Skeletal muscle tissue (tissue), 4 donors: ENCODE measurements around the gene RNLS. TPM values are rescaled to one million over a fixed set of nuclear protein-coding genes. Genes with fewer than 3 reads are reported as not detected.
A peak's percentile ranks its signal among the peaks of the same experiment; 100 is the strongest.

Experiments used
- H3K27ac ChIP-seq: one replicate; pipeline ENCODE4 v1.7.0; 2013; ENCODE audit warnings: mild to moderate bottlenecking, low read depth, low read length, inconsistent platforms
- H3K27me3 ChIP-seq, 3 donors: one replicate each; pipeline ENCODE4 v1.7.0; 2013; ENCODE audit warnings: low read length in 3 of 3; ENCODE audit not compliant: control insufficient read depth in 3 of 3, insufficient read depth in 3 of 3
- H3K36me3 ChIP-seq, 3 donors: one replicate each; pipeline ENCODE4 v1.7.0; 2013; ENCODE audit warnings: low read length in 3 of 3; ENCODE audit not compliant: control insufficient read depth in 3 of 3, insufficient read depth in 3 of 3
- H3K4me1 ChIP-seq, 3 donors: one replicate each; pipeline ENCODE4 v1.7.0; 2013; ENCODE audit warnings: low read length in 3 of 3, mild to moderate bottlenecking in 3 of 3; ENCODE audit not compliant: control insufficient read depth in 3 of 3, insufficient read depth in 3 of 3
- H3K4me3 ChIP-seq, 3 donors: one replicate each; pipeline ENCODE4 v1.7.0; 2013; ENCODE audit warnings: low read length in 3 of 3
- H3K9ac ChIP-seq, 3 donors: one replicate each; pipeline ENCODE4 v1.7.0; 2013; ENCODE audit warnings: low read length in 3 of 3, mild to moderate bottlenecking in 3 of 3, moderate library complexity in 2 of 3, low read depth in 1 of 3
- H3K9me3 ChIP-seq, 3 donors: one replicate each; pipeline ENCODE4 v1.7.0; 2013; ENCODE audit warnings: low read length in 3 of 3; ENCODE audit not compliant: control insufficient read depth in 3 of 3
- total RNA-seq: library from RNA; depleted of rRNA; stranded (reverse); fragments of >200 nt; gene quantifications from one replicate; pipeline ENCODE4 v1.2.3, GENCODE V29; 2014
- donor health status: Osteomylitis.

The RNLS gene
- total RNA-seq, 1 donor from 2014 or later, result 4.7 TPM

GRCh38 chr10:88246675-88247074, 336.4 kb downstream of the RNLS start:
- peak overlapping the region in 1 of 3 donors; percentile 65 for H3K9ac ChIP-seq
- H3K27ac ChIP-seq, result peak overlapping the region; percentile 78
- no peaks in the 10 kb centered on the region for H3K9me3 ChIP-seq
- no peak overlapping the region for H3K4me3 ChIP-seq
- H3K27me3 ChIP-seq, result no peaks in the 10 kb centered on the region
- H3K4me1 ChIP-seq, result peaks cover 38 to 46% (median 42%) of the 10 kb centered on the region in 3 donors
- no peaks in the 10 kb centered on the region for H3K36me3 ChIP-seq

GRCh38 chr10:88245974-88246511, 337.1 kb downstream of the RNLS start:
- Histone ChIP-seq H3K9me3 (no peaks in the 10 kb centered on the region), H3K9ac (peak overlapping the region; percentile 34 to 70 (median 65)), H3K27me3 (no peaks in the 10 kb centered on the region), H3K27ac (peak overlapping the region; percentile 78), H3K4me3 (peak overlapping the region; percentile 33 to 71 (median 36)), H3K36me3 (no peaks in the 10 kb centered on the region), H3K4me1 (peaks cover 38 to 48% (median 43%) of the 10 kb centered on the region in 3 donors)

GRCh38 chr10:88244781-88245625, 338.1 kb downstream of the RNLS start:
- Histone ChIP-seq H3K4me3 (peak overlapping the region in 2 of 3 donors; percentile 33 to 36), H3K9ac (peak overlapping the region; percentile 65 to 70 (median 66)), H3K36me3 (no peaks in the 10 kb centered on the region), H3K9me3 (no peaks in the 10 kb centered on the region), H3K27me3 (no peaks in the 10 kb centered on the region), H3K27ac (peak overlapping the region; percentile 78), H3K4me1 (peaks cover 38 to 48% (median 43%) of the 10 kb centered on the region in 3 donors)

GRCh38 chr10:88243836-88244730, 339.0 kb downstream of the RNLS start:
- Histone ChIP-seq H3K4me1 (peaks cover 40 to 50% (median 49%) of the 10 kb centered on the region in 3 donors), H3K36me3 (no peaks in the 10 kb centered on the region), H3K27ac (peak overlapping the region; percentile 78), H3K27me3 (no peaks in the 10 kb centered on the region), H3K9me3 (no peaks in the 10 kb centered on the region), H3K9ac (peak overlapping the region; percentile 43 to 77 (median 74)), H3K4me3 (peak overlapping the region; percentile 49 to 69 (median 67))

GRCh38 chr10:88243202-88243744, 339.8 kb downstream of the RNLS start:
- Histone ChIP-seq H3K4me1 (peaks cover 44 to 57% (median 55%) of the 10 kb centered on the region in 3 donors), H3K36me3 (no peaks in the 10 kb centered on the region), H3K9me3 (no peaks in the 10 kb centered on the region), H3K27me3 (no peaks in the 10 kb centered on the region), H3K27ac (peak overlapping the region; percentile 78), H3K4me3 (peak overlapping the region; percentile 49 to 69 (median 67)), H3K9ac (peak overlapping the region; percentile 43 to 77 (median 74))

GRCh38 chr10:88241501-88241900, 341.6 kb downstream of the RNLS start:
- Histone ChIP-seq H3K4me1 (peaks cover 36 to 57% (median 51%) of the 10 kb centered on the region in 3 donors), H3K27me3 (no peaks in the 10 kb centered on the region)

GRCh38 chr10:88239212-88239611, 343.9 kb downstream of the RNLS start:
- Histone ChIP-seq H3K4me1 (peaks cover 22 to 43% (median 31%) of the 10 kb centered on the region in 3 donors), H3K9ac (no peak overlapping the region), H3K36me3 (no peaks in the 10 kb centered on the region), H3K27ac (no peak overlapping the region), H3K4me3 (no peak overlapping the region), H3K9me3 (no peaks in the 10 kb centered on the region), H3K27me3 (no peaks in the 10 kb centered on the region)

More at GRCh38 chr10:88241501-88241900, 341.6 kb downstream of the RNLS start:
- H3K9me3 ChIP-seq, result no peaks in the 10 kb centered on the region
- no peak overlapping the region for H3K27ac ChIP-seq
- H3K36me3 ChIP-seq, result no peaks in the 10 kb centered on the region
- H3K4me3 ChIP-seq, result no peak overlapping the region
- H3K9ac ChIP-seq, result no peak overlapping the region

- H3K4me3 ChIP-seq, result no peak overlapping the region
These were observed 344.6 kb downstream of the RNLS start for GRCh38 chr10:88238615-88238914.

GRCh38 chr10:88237896-88238614, 345.1 kb downstream of the RNLS start:
- Histone ChIP-seq H3K9ac (no peak overlapping the region), H3K36me3 (no peaks in the 10 kb centered on the region), H3K27me3 (no peaks in the 10 kb centered on the region), H3K27ac (no peak overlapping the region), H3K9me3 (no peaks in the 10 kb centered on the region), H3K4me3 (no peak overlapping the region), H3K4me1 (peaks cover 18 to 35% (median 24%) of the 10 kb centered on the region in 3 donors)

More at GRCh38 chr10:88238615-88238914, 344.6 kb downstream of the RNLS start:
- no peak overlapping the region for H3K27ac ChIP-seq
- H3K9me3 ChIP-seq, result no peaks in the 10 kb centered on the region
- no peaks in the 10 kb centered on the region for H3K36me3 ChIP-seq
- H3K9ac ChIP-seq, result no peak overlapping the region
- H3K4me1 ChIP-seq, result peaks cover 21 to 39% (median 29%) of the 10 kb centered on the region in 3 donors
- H3K27me3 ChIP-seq, result no peaks in the 10 kb centered on the region
